H1 (cell line): Measurements from ENCODE around the gene RAB4B. TPM values are rescaled to one million over a fixed set of nuclear protein-coding genes. Genes with fewer than 3 reads are reported as not detected.
"Not testable (repeated sequence)": the region's sequence is repeated elsewhere in the genome, so short reads cannot be mapped to it uniquely, and the experiment has no call there.

Experiments
- CTCF ChIA-PET: fragments of 300-600 bp; sonication (Branson Sonifier 250); formaldehyde crosslinking; loops from one replicate; lab custom pipeline; 2021; ENCODE audit not compliant: partially characterized antibody; lab: Charles Lee
- POLR2A ChIA-PET: fragments of 300-600 bp; sonication (Branson Sonifier 250); formaldehyde crosslinking; loops from one replicate; lab custom pipeline; 2021; ENCODE audit warnings: inconsistent platforms; ENCODE audit not compliant: partially characterized antibody; lab: Charles Lee
- DNase-seq, 2 experiments: peaks; one replicate each; pipeline versions ENCODE4 v3.0.0 to v3.0.0-alpha.2; 2010 to 2022; ENCODE audit warnings: low spot score in 2 of 2, low read depth in 1 of 2, mixed read lengths in 1 of 2
- FAIRE-seq: peaks from 2 replicates; lab custom pipeline; 2011; peaks lifted over from hg19 to GRCh38; lab: Jason Lieb, UNC
- H2AFZ ChIP-seq: 2 replicates; pipeline ENCODE4 v1.8.1; 2012; ENCODE audit warnings: low read length, inconsistent platforms
- H2AK5ac ChIP-seq: 2 replicates; pipeline ENCODE4 v1.6.1; 2013; ENCODE audit warnings: low read depth, low read length
- H2BK120ac ChIP-seq: replicated peaks from 2 replicates; pipeline ENCODE3; 2013; ENCODE audit warnings: low read depth, low read length, inconsistent platforms
- H2BK12ac ChIP-seq: 2 replicates; pipeline ENCODE4 v1.6.1; 2013; ENCODE audit warnings: low read depth, low read length
- H2BK15ac ChIP-seq: 2 replicates; pipeline ENCODE4 v1.6.1; 2013; ENCODE audit warnings: low read length
- H2BK20ac ChIP-seq: 2 replicates; pipeline ENCODE4 v1.6.1; 2013; ENCODE audit warnings: low read length
- H2BK5ac ChIP-seq: 2 replicates; pipeline ENCODE4 v1.6.1; 2013; ENCODE audit warnings: low read depth, low read length
- H3K14ac ChIP-seq: 2 replicates; pipeline ENCODE4 v1.6.1; 2013; ENCODE audit warnings: inconsistent platforms; ENCODE audit not compliant: insufficient read length
- H3K18ac ChIP-seq: 2 replicates; pipeline ENCODE4 v1.6.1; 2013; ENCODE audit warnings: low read length; ENCODE audit errors: extremely low read depth
- H3K23ac ChIP-seq: 2 replicates; pipeline ENCODE4 v1.6.1; 2013; ENCODE audit warnings: inconsistent platforms; ENCODE audit not compliant: insufficient read length
- H3K23me2 ChIP-seq: 2 replicates; pipeline ENCODE4 v1.6.1; 2013; ENCODE audit warnings: low read depth, low read length
- H3K27ac ChIP-seq: 2 replicates; pipeline ENCODE4 v1.6.1; 2011; ENCODE audit warnings: low read depth, low read length, inconsistent platforms
- H3K27me3 ChIP-seq, 4 experiments: replicated peaks in 1 of 4; 1 replicate in 1 of 4; 2 replicates in 3 of 4; pipeline versions ENCODE4 v1.6.1 to v1.8.1; 2011 to 2013; ENCODE audit warnings: low read length in 3 of 4, mild to moderate bottlenecking in 3 of 4, inconsistent platforms in 2 of 4, mixed read lengths in 2 of 4, moderate library complexity in 1 of 4; ENCODE audit not compliant: control insufficient read depth in 3 of 4, insufficient read depth in 3 of 4; ENCODE audit errors: extremely low read depth in 1 of 4
- H3K36me3 ChIP-seq, 4 experiments: 2 replicates each; pipeline versions ENCODE4 v1.6.1 to v1.8.1; 2011 to 2013; ENCODE audit warnings: mild to moderate bottlenecking in 4 of 4, low read length in 3 of 4, moderate library complexity in 2 of 4, control low read depth in 1 of 4, inconsistent platforms in 1 of 4; ENCODE audit not compliant: insufficient read depth in 4 of 4, control insufficient read depth in 2 of 4
- H3K4ac ChIP-seq: replicated peaks from 2 replicates; pipeline ENCODE3; 2013; ENCODE audit warnings: low read length, low read depth, mixed read lengths, inconsistent platforms; ENCODE audit not compliant: insufficient read length
- H3K4me1 ChIP-seq, 4 experiments: replicated peaks in 1 of 4; 1 replicate in 1 of 4; 2 replicates in 3 of 4; pipeline versions ENCODE4 v1.6.1 to v1.8.1; 2011 to 2013; ENCODE audit warnings: low read length in 3 of 4, inconsistent platforms in 2 of 4, mixed read lengths in 1 of 4; ENCODE audit not compliant: insufficient read depth in 4 of 4, control insufficient read depth in 3 of 4
- H3K4me2 ChIP-seq, 2 experiments: 2 replicates each; pipeline versions ENCODE4 v1.6.1 to v1.8.1; 2011 to 2013; ENCODE audit warnings: low read depth in 2 of 2, low read length in 2 of 2, control low read depth in 1 of 2, inconsistent platforms in 1 of 2, mild to moderate bottlenecking in 1 of 2; ENCODE audit not compliant: insufficient read depth in 1 of 2
- H3K4me3 ChIP-seq, 4 experiments: fragments of 200-600, 300-600 bp in 1 of 4; sonication (generic), shearing (Covaris generic), sonication (Bioruptor Twin) in 1 of 4; 2 replicates each; pipeline versions ENCODE4 v1.5.1 to v1.8.1; 2011 to 2016; ENCODE audit warnings: low read length in 4 of 4, low read depth in 3 of 4, control low read depth in 2 of 4, inconsistent platforms in 2 of 4, mild to moderate bottlenecking in 2 of 4, mixed read lengths in 1 of 4, moderate library complexity in 1 of 4; ENCODE audit not compliant: insufficient read depth in 2 of 4; ENCODE audit errors: extremely low read depth in 1 of 4
- H3K56ac ChIP-seq: replicated peaks from 2 replicates; pipeline ENCODE3; 2013; ENCODE audit warnings: low read depth, mild to moderate bottlenecking, mixed read lengths, low read length, inconsistent platforms; ENCODE audit not compliant: insufficient read length
- H3K79me1 ChIP-seq: 2 replicates; pipeline ENCODE4 v1.6.1; 2013; ENCODE audit warnings: low read depth, low read length, control low read depth
- H3K79me2 ChIP-seq, 2 experiments: 2 replicates each; pipeline versions ENCODE4 v1.6.1 to v1.8.1; 2012 to 2013; ENCODE audit warnings: low read length in 2 of 2, mild to moderate bottlenecking in 2 of 2, inconsistent platforms in 1 of 2; ENCODE audit not compliant: insufficient read depth in 2 of 2, control insufficient read depth in 1 of 2
- H3K9ac ChIP-seq, 4 experiments: replicated peaks in 1 of 4; 1 replicate in 1 of 4; 2 replicates in 3 of 4; pipeline versions ENCODE4 v1.6.1 to v1.8.1; 2011 to 2013; ENCODE audit warnings: low read depth in 3 of 4, low read length in 3 of 4, control low read depth in 2 of 4, mild to moderate bottlenecking in 2 of 4, moderate library complexity in 2 of 4, inconsistent platforms in 1 of 4; ENCODE audit errors: extremely low read depth in 1 of 4
- H3K9me3 ChIP-seq, 2 experiments: 2 replicates each; pipeline versions ENCODE4 v1.6.1 to v1.8.1; 2012 to 2013; ENCODE audit warnings: mild to moderate bottlenecking in 2 of 2, moderate library complexity in 2 of 2, control low read depth in 1 of 2, inconsistent platforms in 1 of 2, low read depth in 1 of 2, low read length in 1 of 2, mixed read lengths in 1 of 2; ENCODE audit not compliant: insufficient read depth in 2 of 2
- H4K20me1 ChIP-seq, 2 experiments: replicated peaks in 1 of 2; 2 replicates each; pipeline versions ENCODE3 to v1.8.1; 2011 to 2013; ENCODE audit warnings: inconsistent platforms in 2 of 2, low read length in 2 of 2, mild to moderate bottlenecking in 1 of 2; ENCODE audit not compliant: insufficient read depth in 2 of 2, control insufficient read depth in 1 of 2
- H4K5ac ChIP-seq: 2 replicates; pipeline ENCODE4 v1.6.1; 2013; ENCODE audit warnings: low read length, low read depth, mixed read lengths, inconsistent platforms; ENCODE audit not compliant: insufficient read length
- H4K8ac ChIP-seq: 2 replicates; pipeline ENCODE4 v1.8.0; 2013; ENCODE audit warnings: mild to moderate bottlenecking, moderate library complexity, low read length, inconsistent platforms; ENCODE audit not compliant: insufficient read depth; ENCODE audit errors: extremely low read depth
- H4K91ac ChIP-seq: replicated peaks from 2 replicates; pipeline ENCODE3; 2013; ENCODE audit warnings: low read length, mixed read lengths, inconsistent platforms; ENCODE audit not compliant: insufficient read length
- KDM4A ChIP-seq: IDR thresholded peaks from one replicate; pipeline ENCODE4 v1.7.1; 2012; ENCODE audit warnings: low read depth, mild to moderate bottlenecking, moderate library complexity, low read length, inconsistent platforms; ENCODE audit not compliant: severe bottlenecking
- RXRA ChIP-seq: IDR thresholded peaks from 2 replicates; pipeline ENCODE4 v1.6.1; 2011; ENCODE audit warnings: low read depth, mild to moderate bottlenecking, low read length, moderate library complexity; ENCODE audit not compliant: insufficient read depth
- WGBS, 2 experiments: shearing (Covaris generic) in 1 of 2; methylation state at CpG; one replicate each; pipeline versions ENCODE4 v1.1.6 to v1.1.7; 2013 to 2015; ENCODE audit warnings: low lambda C conversion rate in 2 of 2, mixed read lengths in 2 of 2, inconsistent platforms in 1 of 2, low coverage in 1 of 2, missing lambda C conversion rate in 1 of 2; ENCODE audit not compliant: insufficient replicate concordance in 2 of 2, insufficient coverage in 1 of 2, insufficient read length in 1 of 2; ENCODE audit errors: extremely low coverage in 1 of 2, missing lambda C conversion rate in 1 of 2; 5-methylcytosine and 5-hydroxymethylcytosine counted together
- polyA plus RNA-seq, 7 experiments: library from polyadenylated mRNA; depleted of rRNA in 3 of 7; stranded (reverse) in 5 of 7; unstranded in 2 of 7; fragments of >200 nt in 5 of 7; fragments of 200-250 nt in 2 of 7; gene quantifications; 1 replicate in 5 of 7; 2 replicates in 1 of 7; 4 replicates in 1 of 7; pipeline versions ENCODE4 v1.2.1 to v1.2.3, GENCODE V29; 2011 to 2013; ENCODE audit warnings: missing spikeins in 2 of 7, mixed read lengths in 2 of 7
- total RNA-seq: library from RNA; stranded (reverse); fragmentation: NEBNext Ultra II Directional; extraction: Animal tissue kit (Norgen Biotek cat#: 25700); gene quantifications from 2 replicates; pipeline ENCODE4 v1.2.1, GENCODE V29; 2021

RAB4B gene
- total and polyA plus RNA-seq, 2 of the 8 experiments (the other 6 are each of a cell fraction or from before 2014, with no cell fraction given): 15.9 to 28.6 TPM

- TF ChIP-seq RXRA (no peak), KDM4A (no peak)
Measured at GRCh38 chr19:40836754-40837429, 58.8 kb downstream of the RAB4B start (continued).

GRCh38 chr19:40838477-40838876 lies 60.4 kb downstream of the RAB4B start:
- H3K9ac ChIP-seq, H3K4me1 ChIP-seq, H2AFZ ChIP-seq, H3K36me3 ChIP-seq, H2AK5ac ChIP-seq, FAIRE-seq, H2BK5ac ChIP-seq, POLR2A ChIA-PET, H3K27ac ChIP-seq, H3K27me3 ChIP-seq, H3K4me3 ChIP-seq, H3K23ac ChIP-seq, H3K56ac ChIP-seq, H3K4me2 ChIP-seq, CTCF ChIA-PET, DNase-seq, H4K20me1 ChIP-seq, H3K23me2 ChIP-seq, H4K91ac ChIP-seq, H2BK15ac ChIP-seq, H3K4ac ChIP-seq, H3K18ac ChIP-seq, H3K79me2 ChIP-seq, H2BK12ac ChIP-seq, H4K5ac ChIP-seq, H3K79me1 ChIP-seq, H4K8ac ChIP-seq, H2BK20ac ChIP-seq, H3K9me3 ChIP-seq, H3K14ac ChIP-seq, H2BK120ac ChIP-seq: not testable (repeated sequence)
- WGBS, 2 experiments: 75% methylated on average over 1 of the region's 1 CpG; no CpG with 5 or more reads in 1 of the 2 experiments
